ENCODE data around the gene TBCD. TPM values are rescaled to one million over a fixed set of nuclear protein-coding genes. Genes with fewer than 3 reads are reported as not detected.
"Not testable (repeated sequence)": the region's sequence is repeated elsewhere in the genome, so short reads cannot be mapped to it uniquely, and the experiment has no call there.

The TBCD gene
- total RNA-seq, 1 donor from 2014 or later = 49.9 TPM

- no peaks in the 10 kb centered on the region for H3K27me3 Mint-ChIP-seq
- DNase-seq (peak; percentile 9), ATAC-seq (ENCODE audit: low read depth) (no peak)
- ChIA-PET CTCF (no interaction called here), POLR2A (no interaction called here)
- TF ChIP-seq CTCF (IDR thresholded peaks at IDR 0.05) = no peak
- H3K4me1 Mint-ChIP-seq = peaks cover 8% of the 10 kb centered on the region
- intact Hi-C loops (cut with micrococcal nuclease) = loop anchor here (10.0 kb wide), 1 partner anchor 87 kb away; no protein-coding TSS in a partner anchor
- H3K4me3 Mint-ChIP-seq = no peak overlapping the region
- H3K27ac Mint-ChIP-seq = no peak overlapping the region
- H3K9me3 Mint-ChIP-seq = no peaks in the 10 kb centered on the region
- no peaks in the 10 kb centered on the region for H3K36me3 Mint-ChIP-seq (ENCODE audit: low read depth)
Measured at GRCh38 chr17:82961366-82962162, 209.7 kb downstream of the TBCD start.

- Mint-ChIP-seq H3K4me1 (peaks cover 15% of the 10 kb centered on the region), H3K27me3 (no peaks in the 10 kb centered on the region), H3K27ac (no peak overlapping the region), H3K9me3 (no peaks in the 10 kb centered on the region), H3K4me3 (no peak overlapping the region), H3K36me3 (ENCODE audit: low read depth) (no peaks in the 10 kb centered on the region)
- intact Hi-C loops (cut with micrococcal nuclease) = loop anchor here (10.0 kb wide), 1 partner anchor 87 kb away; no protein-coding TSS in a partner anchor
- ATAC-seq (ENCODE audit: low read depth) (no peak), DNase-seq (peak; percentile 4)
- no peak for TF ChIP-seq CTCF (IDR thresholded peaks at IDR 0.05)
- POLR2A ChIA-PET = no interaction called here
- CTCF ChIA-PET = no interaction called here
Measured at GRCh38 chr17:82962163-82962720, 210.4 kb downstream of the TBCD start.

- no peak overlapping the region for H3K27ac Mint-ChIP-seq
- H3K36me3 Mint-ChIP-seq (ENCODE audit: low read depth) = no peaks in the 10 kb centered on the region
- no peaks in the 10 kb centered on the region for H3K27me3 Mint-ChIP-seq
- intact Hi-C loops (cut with micrococcal nuclease) = loop anchor here (1.0 to 10.0 kb wide), 2 partner anchors 89 to 181 kb away; no protein-coding TSS in a partner anchor
- peak; percentile 74 for ATAC-seq (ENCODE audit: low read depth)
- H3K4me1 Mint-ChIP-seq = peaks cover 26% of the 10 kb centered on the region
- POLR2A ChIA-PET = interaction anchor here (1.1 kb wide), 1 partner anchor 237 kb away, joined by 9 read pairs; no protein-coding TSS in a partner anchor
- CTCF ChIA-PET = interaction anchor here (1.2 kb wide), 1 partner anchor 99 kb away, joined by 3 read pairs; no protein-coding TSS in a partner anchor
- no peaks in the 10 kb centered on the region for H3K9me3 Mint-ChIP-seq
- H3K4me3 Mint-ChIP-seq = no peak overlapping the region
- DNase-seq = no peak
- no peak for TF ChIP-seq CTCF (IDR thresholded peaks at IDR 0.05)
Measured at GRCh38 chr17:82963104-82963950, 211.5 kb downstream of the TBCD start.

GRCh38 chr17:82964451-82964850 is 212.6 kb downstream of the TBCD start:
- intact Hi-C loops (cut with micrococcal nuclease) = loop anchor here (10.0 kb wide), 1 partner anchor 90 kb away; no protein-coding TSS in a partner anchor
- H3K9me3 Mint-ChIP-seq; H3K27me3 Mint-ChIP-seq; H3K4me3 Mint-ChIP-seq; DNase-seq; H3K36me3 Mint-ChIP-seq (ENCODE audit: low read depth); ATAC-seq (ENCODE audit: low read depth); H3K27ac Mint-ChIP-seq: not testable (repeated sequence)
- H3K4me1 Mint-ChIP-seq = peaks cover 32% of the 10 kb centered on the region
- ChIA-PET POLR2A (interaction anchor here (1.1 kb wide), 1 partner anchor 236 kb away, joined by 9 read pairs; no protein-coding TSS in a partner anchor), CTCF (interaction anchor here (1.2 kb wide), 1 partner anchor 100 kb away, joined by 3 read pairs; no protein-coding TSS in a partner anchor)

- intact Hi-C loops (cut with micrococcal nuclease) = loop anchor here (10.0 kb wide), 1 partner anchor 90 kb away; no protein-coding TSS in a partner anchor
- H3K27me3 Mint-ChIP-seq = no peaks in the 10 kb centered on the region
- peaks cover 36% of the 10 kb centered on the region for H3K4me1 Mint-ChIP-seq
- H3K36me3 Mint-ChIP-seq (ENCODE audit: low read depth) = no peaks in the 10 kb centered on the region
- DNase-seq (no peak), ATAC-seq (ENCODE audit: low read depth) (no peak)
- CTCF ChIA-PET = interaction anchor here (1.2 kb wide), 1 partner anchor 101 kb away, joined by 3 read pairs; no protein-coding TSS in a partner anchor
- POLR2A ChIA-PET = no interaction called here
- no peak for TF ChIP-seq CTCF (IDR thresholded peaks at IDR 0.05)
- no peak overlapping the region for H3K27ac Mint-ChIP-seq
- H3K4me3 Mint-ChIP-seq = no peak overlapping the region
- no peaks in the 10 kb centered on the region for H3K9me3 Mint-ChIP-seq
Measured at GRCh38 chr17:82964851-82965341, 213.0 kb downstream of the TBCD start.

All from activated B cell treated with CpG ODN at 0.5 μM for 24 hours (primary cell).